ENCODE measurements around the gene CREM. TPM values are rescaled to one million over a fixed set of nuclear protein-coding genes. Genes with fewer than 3 reads are reported as not detected.

Gene CREM
- total RNA-seq, 6 donors from 2014 or later, result 5.4 to 35.7 (median 23.1) TPM

DNA sequence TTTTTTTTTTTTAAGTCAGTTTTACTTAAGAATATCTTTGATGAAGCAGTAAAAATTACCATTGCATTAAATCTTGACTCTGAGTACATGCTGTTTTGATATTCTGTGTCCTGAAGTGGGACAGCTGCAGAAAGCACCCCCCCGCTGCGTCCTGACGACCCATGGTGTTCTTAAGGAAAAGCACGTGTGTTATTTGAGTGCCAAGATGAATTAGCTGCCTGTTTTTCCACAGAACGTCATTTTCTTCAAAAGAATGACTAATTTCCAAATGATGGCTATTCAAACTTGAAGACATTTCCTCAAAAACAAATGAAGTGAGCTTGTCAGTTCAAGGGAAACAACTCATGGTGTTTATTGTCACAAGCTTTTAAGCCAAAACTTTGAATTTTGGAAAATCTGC, 45.9 kb downstream of the CREM start:
- Histone ChIP-seq H3K36me3 (no peaks in the 10 kb centered on the region), H3K4me3 (no peak overlapping the region), H3K9me3 (no peaks in the 10 kb centered on the region), H3K4me1 (no peaks in the 10 kb centered on the region), H3K27ac (no peak overlapping the region), H3K27me3 (no peaks in the 10 kb centered on the region)
- ATAC-seq (ENCODE audit: low FRiP score in 2 of 2), result no peak
- peak in 1 of 2 donors; percentile 17 for TF ChIP-seq POLR2AphosphoS5 (IDR thresholded peaks at IDR 0.05)
- no peak for TF ChIP-seq POLR2A (IDR thresholded peaks at IDR 0.05)
- no peak for DNase-seq
- WGBS, 2 donors, result 65 to 73% methylated on average over 5 of the region's 5 CpGs

DNA sequence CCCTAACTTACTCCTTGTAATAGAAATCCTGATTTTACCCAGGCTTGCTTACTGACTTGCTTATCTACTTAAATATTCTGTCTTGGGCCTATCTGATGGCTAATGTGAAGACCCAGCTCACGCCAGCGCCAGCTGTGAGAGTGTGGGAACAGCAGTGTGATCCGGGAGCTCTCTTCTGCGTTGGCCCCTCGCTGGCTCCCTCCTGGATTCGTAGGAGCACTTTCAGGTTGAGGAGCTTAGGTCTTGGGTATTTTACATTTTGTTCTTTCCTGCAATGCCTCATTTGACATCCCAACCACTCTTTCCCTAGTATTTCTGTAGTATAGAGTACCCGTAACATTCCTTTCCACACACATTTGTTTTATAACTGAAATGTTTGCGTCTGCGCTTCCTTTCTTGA, 51.7 kb downstream of the CREM start:
- no peaks in the 10 kb centered on the region for H3K9me3 ChIP-seq
- WGBS, 2 donors, result 88 to 91% methylated on average over 9 of the region's 9 CpGs
- ATAC-seq (ENCODE audit: low FRiP score in 2 of 2), result no peak
- H3K27ac ChIP-seq, result no peak overlapping the region
- no peaks in the 10 kb centered on the region for H3K27me3 ChIP-seq
- H3K4me1 ChIP-seq, result no peaks in the 10 kb centered on the region
- H3K36me3 ChIP-seq, result no peaks in the 10 kb centered on the region
- TF ChIP-seq, protein P1, sequence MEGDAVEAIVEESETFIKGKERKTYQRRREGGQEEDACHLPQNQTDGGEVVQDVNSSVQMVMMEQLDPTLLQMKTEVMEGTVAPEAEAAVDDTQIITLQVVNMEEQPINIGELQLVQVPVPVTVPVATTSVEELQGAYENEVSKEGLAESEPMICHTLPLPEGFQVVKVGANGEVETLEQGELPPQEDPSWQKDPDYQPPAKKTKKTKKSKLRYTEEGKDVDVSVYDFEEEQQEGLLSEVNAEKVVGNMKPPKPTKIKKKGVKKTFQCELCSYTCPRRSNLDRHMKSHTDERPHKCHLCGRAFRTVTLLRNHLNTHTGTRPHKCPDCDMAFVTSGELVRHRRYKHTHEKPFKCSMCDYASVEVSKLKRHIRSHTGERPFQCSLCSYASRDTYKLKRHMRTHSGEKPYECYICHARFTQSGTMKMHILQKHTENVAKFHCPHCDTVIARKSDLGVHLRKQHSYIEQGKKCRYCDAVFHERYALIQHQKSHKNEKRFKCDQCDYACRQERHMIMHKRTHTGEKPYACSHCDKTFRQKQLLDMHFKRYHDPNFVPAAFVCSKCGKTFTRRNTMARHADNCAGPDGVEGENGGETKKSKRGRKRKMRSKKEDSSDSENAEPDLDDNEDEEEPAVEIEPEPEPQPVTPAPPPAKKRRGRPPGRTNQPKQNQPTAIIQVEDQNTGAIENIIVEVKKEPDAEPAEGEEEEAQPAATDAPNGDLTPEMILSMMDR (IDR thresholded peaks at IDR 0.05), result no peak
- TF ChIP-seq EP300 (IDR thresholded peaks at IDR 0.05) (no peak), POLR2AphosphoS5 (IDR thresholded peaks at IDR 0.05) (no peak), POLR2A (IDR thresholded peaks at IDR 0.05) (no peak)
- no peak overlapping the region for H3K4me3 ChIP-seq
- no peak for DNase-seq

DNA sequence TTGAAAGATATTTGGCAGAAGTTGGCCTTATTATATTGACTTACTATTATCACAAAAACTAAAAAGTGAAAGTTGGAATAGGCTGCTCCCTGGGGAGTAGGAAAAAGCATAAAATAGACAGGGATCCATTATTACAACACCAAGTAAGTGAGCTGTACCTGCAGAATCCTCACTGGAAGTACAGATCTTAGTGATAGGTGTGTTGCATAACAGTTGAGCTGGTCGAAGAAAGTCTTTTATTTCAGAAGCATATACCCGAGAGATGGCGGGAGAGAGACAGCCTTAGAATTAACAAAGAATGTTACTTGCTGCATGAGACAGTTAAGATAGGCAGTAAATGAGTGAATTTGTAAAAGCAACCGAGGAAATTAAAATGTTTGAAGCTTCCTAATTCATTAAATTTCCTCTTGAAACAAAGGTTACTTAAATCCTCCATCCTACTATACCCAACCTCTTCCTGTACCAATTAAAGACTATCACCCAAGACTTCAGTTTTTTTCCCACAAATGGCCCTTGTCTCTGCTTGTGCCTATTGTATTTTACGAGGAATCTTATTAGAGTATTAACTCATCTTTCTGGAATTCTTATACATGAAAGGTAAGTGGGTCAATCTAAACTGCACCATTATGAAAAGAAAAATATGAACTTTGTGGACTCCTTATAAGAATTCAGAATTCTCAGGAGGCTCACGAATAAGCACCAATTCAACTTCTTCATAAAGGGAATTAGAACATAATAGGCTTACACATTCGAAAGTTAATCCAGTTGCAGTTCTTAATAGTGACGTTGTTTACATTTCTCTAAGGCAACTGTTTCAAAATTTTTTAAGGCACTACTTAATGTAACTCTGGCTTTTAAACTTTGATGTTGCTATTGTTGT, 56.2 kb downstream of the CREM start:
- Histone ChIP-seq H3K4me3 (no peak overlapping the region), H3K9me3 (no peaks in the 10 kb centered on the region), H3K27me3 (no peaks in the 10 kb centered on the region), H3K4me1 (no peaks in the 10 kb centered on the region), H3K27ac (no peak overlapping the region), H3K36me3 (no peaks in the 10 kb centered on the region)
- WGBS, 2 donors, result 85 to 91% methylated on average over 8 of the region's 8 CpGs
- ATAC-seq (ENCODE audit: low FRiP score in 2 of 2) (no peak), DNase-seq (no peak)
- TF ChIP-seq, protein P1 (IDR thresholded peaks at IDR 0.05), result no peak
- TF ChIP-seq POLR2A (IDR thresholded peaks at IDR 0.05) (no peak), EP300 (IDR thresholded peaks at IDR 0.05) (no peak), POLR2AphosphoS5 (IDR thresholded peaks at IDR 0.05) (no peak)

DNA sequence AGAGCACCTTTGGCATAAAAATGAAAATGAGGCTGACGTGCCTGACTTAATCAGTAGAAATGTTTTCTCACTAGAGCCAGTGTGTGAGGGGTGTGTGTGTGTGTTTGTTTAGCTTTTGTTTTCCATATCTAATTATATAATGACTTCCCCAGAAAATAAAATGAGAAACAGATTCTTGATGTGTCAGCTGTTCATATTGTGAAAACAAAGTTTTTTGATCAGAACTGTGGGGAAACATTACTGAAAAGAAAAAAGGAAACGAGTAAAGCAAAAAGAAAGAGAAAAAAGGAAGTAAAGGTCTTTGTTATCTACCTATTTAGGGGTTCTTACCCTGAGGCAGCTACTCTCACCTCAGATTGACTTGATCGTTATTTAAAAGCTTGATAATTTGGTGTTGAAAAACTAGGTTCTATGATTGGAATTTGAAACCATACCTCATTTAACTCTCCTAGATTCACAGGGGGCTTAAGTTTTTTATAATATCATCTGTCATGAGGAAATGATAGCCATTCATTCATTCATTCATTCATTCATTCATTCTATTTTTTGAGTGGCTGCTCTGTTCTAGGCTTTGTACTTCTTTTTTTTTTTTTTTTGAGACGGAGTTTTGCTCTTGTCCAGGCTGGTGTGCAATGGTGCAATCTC, 58.0 kb downstream of the CREM start:
- Histone ChIP-seq H3K9me3 (no peaks in the 10 kb centered on the region), H3K36me3 (no peaks in the 10 kb centered on the region), H3K27ac (no peak overlapping the region), H3K4me1 (no peaks in the 10 kb centered on the region), H3K27me3 (no peaks in the 10 kb centered on the region), H3K4me3 (no peak overlapping the region)
- TF ChIP-seq POLR2A (IDR thresholded peaks at IDR 0.05) (no peak), POLR2AphosphoS5 (IDR thresholded peaks at IDR 0.05) (no peak), EP300 (IDR thresholded peaks at IDR 0.05) (no peak)
- TF ChIP-seq, protein P1 (IDR thresholded peaks at IDR 0.05), result no peak
- 75 to 76% methylated on average over 4 of the region's 4 CpGs for WGBS, 2 donors
- no peak for ATAC-seq (ENCODE audit: low FRiP score in 2 of 2)
- no peak for DNase-seq

DNA sequence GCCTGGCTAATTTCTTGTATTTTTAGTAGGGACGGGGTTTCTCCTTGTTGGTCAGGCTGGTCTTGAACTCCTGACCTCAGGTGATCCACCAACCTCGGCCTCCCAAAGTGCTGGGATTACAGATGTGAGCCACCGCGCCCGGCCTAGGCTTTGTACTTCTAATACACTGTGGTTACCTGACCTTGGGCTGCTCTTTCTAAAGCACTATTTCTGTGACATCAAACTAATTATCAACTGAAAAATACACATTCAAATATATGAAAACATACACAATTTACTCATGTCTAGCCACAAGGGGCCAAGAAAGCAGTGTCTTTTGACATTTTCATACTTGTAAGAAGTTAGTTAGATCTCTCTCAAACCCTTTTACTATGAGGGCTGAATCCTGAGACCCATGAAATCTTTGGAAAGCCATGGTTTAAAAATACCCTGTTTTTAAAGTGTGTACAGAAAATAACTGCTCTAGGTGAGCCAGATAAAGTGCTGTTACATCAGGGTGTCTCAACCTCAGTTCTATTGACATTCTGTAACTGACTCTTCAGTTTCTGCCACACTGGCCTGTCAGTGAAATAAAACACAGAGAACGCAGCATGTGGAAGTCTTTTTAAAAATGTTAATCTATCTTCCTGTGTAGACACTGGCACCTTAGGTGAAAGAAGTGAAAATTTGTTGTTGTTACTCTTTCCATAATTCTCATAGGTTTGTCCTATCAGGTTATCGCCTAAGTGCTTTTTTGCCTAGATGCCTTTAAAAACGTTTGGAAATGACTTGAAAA, 58.8 kb downstream of the CREM start:
- H3K4me1 ChIP-seq, result no peaks in the 10 kb centered on the region
- 90 to 92% methylated on average over 8 of the region's 8 CpGs for WGBS, 2 donors
- no peak for DNase-seq
- ATAC-seq (ENCODE audit: low FRiP score in 2 of 2), result no peak
- no peak overlapping the region for H3K27ac ChIP-seq
- no peak overlapping the region for H3K4me3 ChIP-seq
- H3K27me3 ChIP-seq, result no peaks in the 10 kb centered on the region
- no peak for TF ChIP-seq POLR2A (IDR thresholded peaks at IDR 0.05)
- TF ChIP-seq EP300 (IDR thresholded peaks at IDR 0.05), result no peak
- TF ChIP-seq, protein P1 (IDR thresholded peaks at IDR 0.05), result no peak
- no peak for TF ChIP-seq POLR2AphosphoS5 (IDR thresholded peaks at IDR 0.05)
- no peaks in the 10 kb centered on the region for H3K36me3 ChIP-seq
- H3K9me3 ChIP-seq, result no peaks in the 10 kb centered on the region
